ENCODE data around the gene CAT. TPM values are rescaled to one million over a fixed set of nuclear protein-coding genes. Genes with fewer than 3 reads are reported as not detected.

Gene CAT
- total RNA-seq, 2 donors from 2014 or later: 98.8 to 148 TPM

GRCh38 chr11:34478845-34479663 is 40.3 kb downstream of the CAT start:
- Histone ChIP-seq H3K9me3 (no peaks in the 10 kb centered on the region), H3K36me3 (replicated peaks in 1 of 2; ENCODE audit: insufficient read depth in 1 of 2, low read depth in 2 of 2) (no peaks in the 10 kb centered on the region), H3K27ac (no peak overlapping the region), H3K4me3 (no peak overlapping the region), H3K4me1 (no peaks in the 10 kb centered on the region), H3K27me3 (no peaks in the 10 kb centered on the region)
- intact Hi-C loops (cut with DNase I): no loop called here
- WGBS, 2 donors: 43 to 60% methylated on average over 8 of the region's 8 CpGs
- TF ChIP-seq POLR2A (IDR thresholded peaks at IDR 0.05) (no peak), CTCF (IDR thresholded peaks at IDR 0.05) (no peak)
- DNase-seq: no peak
- no peak for ATAC-seq

GRCh38 chr11:34480314-34480713 is 41.6 kb downstream of the CAT start:
- Histone ChIP-seq H3K4me1 (no peaks in the 10 kb centered on the region), H3K27ac (no peak overlapping the region), H3K27me3 (no peaks in the 10 kb centered on the region), H3K4me3 (no peak overlapping the region), H3K9me3 (no peaks in the 10 kb centered on the region), H3K36me3 (replicated peaks in 1 of 2; ENCODE audit: insufficient read depth in 1 of 2, low read depth in 2 of 2) (no peaks in the 10 kb centered on the region)
- ATAC-seq (no peak), DNase-seq (no peak)
- no peak for TF ChIP-seq CTCF (IDR thresholded peaks at IDR 0.05)
- TF ChIP-seq POLR2A (IDR thresholded peaks at IDR 0.05): no peak
- intact Hi-C loops (cut with DNase I): no loop called here
- 18 to 21% methylated on average over 3 of the region's 3 CpGs for WGBS, 2 donors

- H3K4me3 ChIP-seq: no peak overlapping the region
- no peaks in the 10 kb centered on the region for H3K9me3 ChIP-seq
- H3K4me1 ChIP-seq: no peaks in the 10 kb centered on the region
- intact Hi-C loops (cut with DNase I): no loop called here
- ATAC-seq: no peak
- H3K27me3 ChIP-seq: no peaks in the 10 kb centered on the region
- TF ChIP-seq CTCF (IDR thresholded peaks at IDR 0.05): no peak
- TF ChIP-seq POLR2A (IDR thresholded peaks at IDR 0.05): no peak
- no peaks in the 10 kb centered on the region for H3K36me3 ChIP-seq (replicated peaks in 1 of 2; ENCODE audit: insufficient read depth in 1 of 2, low read depth in 2 of 2)
- DNase-seq: no peak
- WGBS, 2 donors: 66 to 77% methylated on average over 3 of the region's 3 CpGs
- no peak overlapping the region for H3K27ac ChIP-seq
Measured at GRCh38 chr11:34481307-34481706, 42.6 kb downstream of the CAT start.

GRCh38 chr11:34483106-34483874 is 44.6 kb downstream of the CAT start:
- intact Hi-C loops (cut with DNase I): no loop called here
- Histone ChIP-seq H3K27ac (no peak overlapping the region), H3K4me3 (no peak overlapping the region), H3K4me1 (no peaks in the 10 kb centered on the region), H3K36me3 (replicated peaks in 1 of 2; ENCODE audit: insufficient read depth in 1 of 2, low read depth in 2 of 2) (no peaks in the 10 kb centered on the region), H3K27me3 (no peaks in the 10 kb centered on the region), H3K9me3 (no peaks in the 10 kb centered on the region)
- DNase-seq (no peak), ATAC-seq (no peak)
- WGBS, 2 donors: 75 to 78% methylated on average over 9 of the region's 9 CpGs
- TF ChIP-seq POLR2A (IDR thresholded peaks at IDR 0.05) (no peak), CTCF (IDR thresholded peaks at IDR 0.05) (no peak)

All from body of pancreas (tissue), 4 donors.